K562 (cell line): ENCODE measurements around the gene CIAO2A. TPM values are rescaled to one million over a fixed set of nuclear protein-coding genes. Genes with fewer than 3 reads are reported as not detected.
A peak's percentile ranks its signal among the peaks of the same experiment; 100 is the strongest.

Experiments
- CBX5 ChIP-seq: IDR thresholded peaks from 2 replicates; pipeline ENCODE4 v1.6.1; 2014; ENCODE audit warnings: low read depth, borderline replicate concordance
- CGGBP1 ChIP-seq: fragments of 250-450 bp; sonication (Bioruptor Pico); IDR thresholded peaks from 2 replicates; pipeline ENCODE4 v1.9.0; 2021; ENCODE audit warnings: mild to moderate bottlenecking
- CTCF ChIP-seq, 3 experiments: IDR thresholded peaks in 2 of 3; conservative IDR thresholded peaks in 1 of 3; 2 replicates each; pipeline ENCODE4 v1.5.1; 2011 to 2012; ENCODE audit warnings: low read length in 3 of 3, mild to moderate bottlenecking in 3 of 3, control low read depth in 2 of 3, improper control_type of control experiment in 1 of 3, inconsistent platforms in 1 of 3, low read depth in 1 of 3, mixed read lengths in 1 of 3, moderate library complexity in 1 of 3; ENCODE audit not compliant: insufficient read depth in 2 of 3
- DEAF1 ChIP-seq: fragments of 450-650 bp; formaldehyde crosslinking; IDR thresholded peaks from 2 replicates; pipeline ENCODE4 v1.4.0; 2020; ENCODE audit warnings: mild to moderate bottlenecking, moderate library complexity
- E4F1 ChIP-seq: fragments of 250-450 bp; sonication (Bioruptor Pico); IDR thresholded peaks from 2 replicates; pipeline ENCODE4 v1.5.0; 2021; ENCODE audit warnings: mild to moderate bottlenecking, borderline replicate concordance
- EP400 ChIP-seq: fragments of 450-650 bp; IDR thresholded peaks from 2 replicates; pipeline ENCODE4 v1.6.1; 2017; ENCODE audit warnings: antibody characterized with exemption, mild to moderate bottlenecking, moderate library complexity
- GMEB1 ChIP-seq: fragments of 250-450 bp; sonication (Bioruptor Pico); IDR thresholded peaks from 2 replicates; pipeline ENCODE4 v1.4.0; 2020; ENCODE audit warnings: mild to moderate bottlenecking
- ID3 ChIP-seq, 2 experiments: fragments of 250-450 bp in 1 of 2; fragments of 450-650 bp in 1 of 2; sonication (Bioruptor Pico) in 1 of 2; IDR thresholded peaks; 2 replicates each; pipeline versions ENCODE4 v1.6.1 to v1.8.0; 2016 to 2021; ENCODE audit warnings: mild to moderate bottlenecking in 2 of 2, moderate library complexity in 2 of 2, missing compliant biosample characterization in 1 of 2, missing genetic modification characterization in 1 of 2
- NEUROD1 ChIP-seq: fragments of 150-350 bp; IDR thresholded peaks from 2 replicates; pipeline ENCODE4 v1.6.1; 2014; ENCODE audit warnings: borderline replicate concordance, low read length, low read depth; ENCODE audit not compliant: partially characterized antibody
- PHF20 ChIP-seq: fragments of 450-650 bp; IDR thresholded peaks from 2 replicates; pipeline ENCODE4 v1.6.1; 2018; ENCODE audit not compliant: partially characterized antibody
- SMAD2 ChIP-seq: fragments of 150-350 bp; IDR thresholded peaks from 2 replicates; pipeline ENCODE4 v1.6.1; 2014; ENCODE audit warnings: low read depth, mild to moderate bottlenecking, low read length
- SNIP1 ChIP-seq: fragments of 450-650 bp; IDR thresholded peaks from 2 replicates; pipeline ENCODE4 v1.7.1; 2017; ENCODE audit warnings: low read depth, mild to moderate bottlenecking
- SRSF9 ChIP-seq: fragments of 200-400 bp; formaldehyde crosslinking; IDR thresholded peaks from 2 replicates; pipeline ENCODE4 v1.6.1; 2017; ENCODE audit warnings: low read depth, low read length, borderline replicate concordance
- TOE1 ChIP-seq, 2 experiments: fragments of 450-650 bp in 1 of 2; sonication (generic) in 1 of 2; formaldehyde crosslinking in 1 of 2; IDR thresholded peaks; 2 replicates each; pipeline versions ENCODE4 v1.7.1 to v1.8.0; 2016 to 2022; ENCODE audit warnings: borderline replicate concordance in 2 of 2, mild to moderate bottlenecking in 2 of 2, antibody characterized with exemption in 1 of 2, inconsistent platforms in 1 of 2, low read depth in 1 of 2, missing genetic modification reagents in 1 of 2, moderate library complexity in 1 of 2
- ZNF449 ChIP-seq: fragments of 250-450 bp; sonication (Bioruptor Pico); IDR thresholded peaks from 2 replicates; pipeline ENCODE4 v1.8.0; 2022; ENCODE audit warnings: moderate library complexity, mild to moderate bottlenecking, inconsistent platforms
- polyA plus RNA-seq, 8 experiments: library from polyadenylated mRNA; depleted of rRNA in 4 of 8; stranded (reverse) in 5 of 8; unstranded in 3 of 8; fragments of >200 nt; fragmentation: Nextera tagmentation in 2 of 8; fragmentation: Illumina TruSeq in 1 of 8; extraction: Ambion mirVana in 2 of 8; extraction: Trizol in 1 of 8; gene quantifications; 2 replicates each; pipeline versions ENCODE4 v1.2.1 to v1.2.3, GENCODE V29; 2011 to 2014; ENCODE audit warnings: inconsistent platforms in 1 of 8, missing spikeins in 1 of 8
- total RNA-seq, 7 experiments: library from RNA; depleted of rRNA in 6 of 7; stranded (reverse); fragments of >200 nt in 6 of 7; fragmentation: Illumina TruSeq in 2 of 7; extraction: Trizol in 2 of 7; gene quantifications; 2 replicates each; pipeline versions ENCODE4 v1.2.1 to v1.2.3, GENCODE V29; 2011 to 2021; ENCODE audit warnings: low replicate concordance in 1 of 7

CIAO2A gene
- total and polyA plus RNA-seq, 9 of the 15 experiments (the other 6 are each of a cell fraction or from before 2014, with no cell fraction given): 161 to 429 (median 313) TPM

GRCh38 chr15:64092864-64093626, 593 bp downstream of the CIAO2A start (continued):
- peak; percentile 85 for TF ChIP-seq TOE1 (IDR thresholded peaks at IDR 0.05; ENCODE audit: borderline replicate concordance)
- TF ChIP-seq TOE1 (CRISPR knock-in tag; IDR thresholded peaks at IDR 0.05; ENCODE audit: borderline replicate concordance, low read depth): no peak
- TF ChIP-seq ID3 (CRISPR knock-in tag; IDR thresholded peaks at IDR 0.05): no peak
- TF ChIP-seq ID3 (tag; IDR thresholded peaks at IDR 0.05): no peak
- peak; percentile 28; the same call in 1 of the 2 replicates for TF ChIP-seq SNIP1
- no peak for TF ChIP-seq NEUROD1
- TF ChIP-seq CGGBP1: no peak
- no peak for TF ChIP-seq CBX5
- no peak for TF ChIP-seq ZNF449 (CRISPR knock-in tag)
- TF ChIP-seq CTCF (IDR thresholded peaks at IDR 0.05 in 2 of 3, conservative IDR thresholded peaks at IDR 0.05 in 1 of 3; ENCODE audit: insufficient read depth in 2 of 3, low read depth in 1 of 3, low read length in 3 of 3): peak; percentile 35 to 47 (median 45); a peak in 4 of 6 replicates
- TF ChIP-seq E4F1 (CRISPR knock-in tag): no peak
- TF ChIP-seq GMEB1 (CRISPR knock-in tag): no peak
- no peak for TF ChIP-seq DEAF1 (CRISPR knock-in tag)
- TF ChIP-seq PHF20: no peak
- TF ChIP-seq EP400: peak; percentile 67
- no peak for TF ChIP-seq SRSF9
- no peak for TF ChIP-seq SMAD2
